NB4 (cell line): ENCODE data around the gene ZNF132.
"Not testable (repeated sequence)": the region's sequence is repeated elsewhere in the genome, so short reads cannot be mapped to it uniquely, and the experiment has no call there.

Source experiments
- DNase-seq: peaks from one replicate; pipeline ENCODE4 v3.0.0; 2010; ENCODE audit warnings: low read depth
- H3K4me3 ChIP-seq: one replicate; pipeline ENCODE4 v1.5.1; 2011; ENCODE audit warnings: mild to moderate bottlenecking, low read depth, low read length, moderate library complexity
- MYC ChIP-seq: IDR thresholded peaks from 2 replicates; pipeline ENCODE4 v1.6.1; 2011; ENCODE audit warnings: low read depth, low read length
- POLR2A ChIP-seq: IDR thresholded peaks from 2 replicates; pipeline ENCODE4 v1.6.1; 2011; ENCODE audit warnings: mild to moderate bottlenecking; ENCODE audit not compliant: insufficient read length; ENCODE audit errors: extremely low read depth
- TF ChIP-seq, protein P1 (sequence below): IDR thresholded peaks from one replicate; pipeline ENCODE4 v1.5.1; 2012; ENCODE audit warnings: low read depth, low read length
- TF ChIP-seq, protein P2 (sequence below): IDR thresholded peaks from 2 replicates; pipeline ENCODE4 v1.6.1; 2011; ENCODE audit warnings: low read depth, low read length

The ZNF132 gene

DNA sequence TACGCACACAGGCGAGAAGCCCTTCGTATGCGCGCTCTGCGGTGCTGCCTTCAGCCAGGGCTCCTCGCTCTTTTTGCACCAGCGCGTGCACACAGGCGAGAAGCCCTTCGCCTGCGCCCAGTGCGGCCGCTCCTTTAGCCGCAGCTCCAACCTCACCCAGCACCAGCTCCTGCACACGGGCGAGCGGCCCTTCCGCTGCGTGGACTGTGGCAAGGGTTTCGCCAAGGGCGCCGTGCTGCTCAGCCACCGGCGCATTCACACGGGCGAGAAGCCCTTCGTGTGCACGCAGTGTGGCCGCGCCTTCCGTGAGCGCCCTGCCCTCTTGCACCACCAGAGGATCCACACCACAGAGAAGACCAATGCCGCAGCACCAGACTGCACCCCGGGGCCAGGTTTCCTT lies 16.2 kb upstream of the ZNF132 start:
- no peak for DNase-seq
- TF ChIP-seq, protein P1, sequence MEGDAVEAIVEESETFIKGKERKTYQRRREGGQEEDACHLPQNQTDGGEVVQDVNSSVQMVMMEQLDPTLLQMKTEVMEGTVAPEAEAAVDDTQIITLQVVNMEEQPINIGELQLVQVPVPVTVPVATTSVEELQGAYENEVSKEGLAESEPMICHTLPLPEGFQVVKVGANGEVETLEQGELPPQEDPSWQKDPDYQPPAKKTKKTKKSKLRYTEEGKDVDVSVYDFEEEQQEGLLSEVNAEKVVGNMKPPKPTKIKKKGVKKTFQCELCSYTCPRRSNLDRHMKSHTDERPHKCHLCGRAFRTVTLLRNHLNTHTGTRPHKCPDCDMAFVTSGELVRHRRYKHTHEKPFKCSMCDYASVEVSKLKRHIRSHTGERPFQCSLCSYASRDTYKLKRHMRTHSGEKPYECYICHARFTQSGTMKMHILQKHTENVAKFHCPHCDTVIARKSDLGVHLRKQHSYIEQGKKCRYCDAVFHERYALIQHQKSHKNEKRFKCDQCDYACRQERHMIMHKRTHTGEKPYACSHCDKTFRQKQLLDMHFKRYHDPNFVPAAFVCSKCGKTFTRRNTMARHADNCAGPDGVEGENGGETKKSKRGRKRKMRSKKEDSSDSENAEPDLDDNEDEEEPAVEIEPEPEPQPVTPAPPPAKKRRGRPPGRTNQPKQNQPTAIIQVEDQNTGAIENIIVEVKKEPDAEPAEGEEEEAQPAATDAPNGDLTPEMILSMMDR, result no peak
- TF ChIP-seq MYC (no peak), POLR2A (no peak)
- TF ChIP-seq, protein P2, sequence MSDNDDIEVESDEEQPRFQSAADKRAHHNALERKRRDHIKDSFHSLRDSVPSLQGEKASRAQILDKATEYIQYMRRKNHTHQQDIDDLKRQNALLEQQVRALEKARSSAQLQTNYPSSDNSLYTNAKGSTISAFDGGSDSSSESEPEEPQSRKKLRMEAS, result no peak

DNA sequence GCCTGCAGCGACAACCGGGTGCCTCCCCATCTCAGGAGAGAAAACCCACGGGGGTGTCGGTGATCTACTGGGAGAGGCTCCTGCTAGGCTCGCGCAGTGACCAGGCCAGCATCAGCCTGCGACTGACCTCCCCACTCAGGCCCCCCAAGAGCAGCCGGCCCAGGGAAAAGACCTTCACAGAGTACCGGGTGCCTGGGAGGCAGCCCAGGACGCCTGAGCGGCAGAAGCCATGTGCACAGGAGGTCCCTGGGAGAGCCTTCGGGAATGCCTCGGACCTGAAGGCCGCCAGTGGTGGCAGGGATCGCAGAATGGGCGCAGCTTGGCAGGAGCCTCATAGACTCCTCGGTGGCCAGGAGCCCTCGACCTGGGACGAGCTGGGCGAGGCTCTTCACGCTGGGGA lies 15.4 kb upstream of the ZNF132 start:
- DNase-seq, result no peak
- no peak overlapping the region for H3K4me3 ChIP-seq
- no peak for TF ChIP-seq MYC
- TF ChIP-seq, protein P2, result no peak
- TF ChIP-seq POLR2A, result no peak

More for the DNA sequence above, 16.2 kb upstream of the ZNF132 start:
- no peak overlapping the region for H3K4me3 ChIP-seq

DNA sequence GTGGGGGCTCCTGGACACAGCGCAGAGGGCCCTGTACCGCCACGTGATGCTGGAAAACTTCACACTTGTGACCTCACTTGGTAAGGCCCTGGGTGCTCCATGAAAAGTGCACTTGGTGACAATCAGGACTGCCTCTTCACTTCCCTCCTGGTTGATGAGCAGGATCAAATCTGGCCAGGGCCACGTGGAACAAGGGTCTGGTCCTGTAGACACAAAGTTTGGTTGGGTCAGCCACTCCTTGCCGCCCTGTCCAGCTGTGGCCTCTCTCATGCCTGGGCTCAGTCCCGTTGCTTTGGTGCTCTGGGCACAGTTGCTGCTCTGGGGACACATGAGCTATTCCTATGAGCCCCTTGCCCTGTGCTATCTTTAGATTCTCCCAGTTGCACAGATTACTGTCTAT lies 13.8 kb upstream of the ZNF132 start:
- no peak overlapping the region for H3K4me3 ChIP-seq
- TF ChIP-seq POLR2A (no peak), MYC (no peak)
- TF ChIP-seq, protein P2, result no peak
- DNase-seq, result no peak

DNA sequence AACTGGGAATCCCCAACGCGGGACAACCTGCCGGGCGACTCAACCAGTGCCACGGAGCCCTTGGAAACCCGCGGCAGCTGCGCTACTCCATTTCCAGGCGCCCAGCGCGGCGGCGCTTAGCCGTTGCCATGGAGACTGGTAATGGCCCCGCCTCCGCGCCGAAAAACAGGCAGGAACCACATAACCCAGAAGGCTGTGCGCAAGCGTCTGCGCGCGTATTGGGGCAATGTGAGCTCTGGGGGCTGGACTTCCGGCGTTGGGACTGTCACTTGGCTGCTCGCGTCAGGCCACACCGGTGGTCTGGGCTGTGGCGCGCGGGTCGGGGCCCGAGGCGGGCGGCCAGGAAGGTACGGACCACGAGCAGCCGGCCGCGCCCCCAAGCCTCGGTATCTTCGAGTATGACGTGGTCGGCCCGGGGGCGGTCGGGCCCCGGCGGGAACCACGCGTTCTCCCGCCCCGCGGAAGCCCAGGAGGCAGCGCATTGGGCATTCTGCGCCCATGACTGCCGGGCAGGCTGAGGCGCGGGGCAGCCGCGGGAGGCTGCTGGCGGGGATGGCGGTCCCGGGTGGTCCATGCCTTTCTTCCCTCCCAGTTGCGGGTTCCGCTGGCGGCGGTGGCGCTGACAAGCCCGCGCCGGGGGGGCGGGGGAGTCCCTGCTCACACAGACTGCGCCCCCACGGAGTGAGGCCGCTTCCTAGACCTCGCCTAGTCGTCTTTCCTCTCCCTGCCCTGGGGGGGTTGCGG lies 11.6 kb upstream of the ZNF132 start, which contains the start of gene ZNF324B:
ZNF324B (plus strand) TSS at position 265 of the 744 bp plus-strand sequence. CDS start 2,080 bp downstream, outside the sequence.
- peak; percentile 52 for TF ChIP-seq MYC
- peak; percentile 66 for TF ChIP-seq POLR2A
- TF ChIP-seq, protein P2, result peak; percentile 67
- TF ChIP-seq, protein P1, result no peak
- peak within 1 kb of the TSS; percentile 40 for H3K4me3 ChIP-seq
- peak; percentile 95 for DNase-seq

DNA sequence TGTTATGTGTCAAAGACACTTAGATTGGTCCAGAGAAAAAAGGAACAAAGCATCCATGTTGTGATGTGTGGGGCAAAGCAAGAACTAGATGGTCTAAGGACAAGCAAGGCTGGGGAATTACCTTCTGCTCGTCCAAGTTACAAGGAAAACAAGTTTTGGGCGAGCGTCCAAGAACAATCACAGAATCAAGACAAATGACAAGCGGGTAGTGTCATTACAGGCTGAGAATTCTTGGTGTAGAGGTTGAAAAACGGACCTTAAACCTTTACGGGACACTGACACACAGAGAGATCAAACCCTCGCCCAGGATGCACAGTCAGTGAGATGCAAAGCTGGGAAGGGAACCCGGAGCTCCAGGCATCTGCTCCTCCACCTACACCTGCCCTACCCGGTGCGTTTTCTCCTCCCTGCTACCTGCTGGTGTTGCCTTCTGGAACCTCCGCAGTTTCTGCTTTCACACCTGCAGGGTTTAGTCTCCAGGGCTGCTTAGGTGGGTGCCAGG lies 11.0 kb upstream of the ZNF132 start:
- no peak for DNase-seq
- peak overlapping the region; percentile 40 for H3K4me3 ChIP-seq
- TF ChIP-seq POLR2A (no peak), MYC (no peak)
- TF ChIP-seq, protein P2, result no peak
- TF ChIP-seq, protein P1, result no peak

DNA sequence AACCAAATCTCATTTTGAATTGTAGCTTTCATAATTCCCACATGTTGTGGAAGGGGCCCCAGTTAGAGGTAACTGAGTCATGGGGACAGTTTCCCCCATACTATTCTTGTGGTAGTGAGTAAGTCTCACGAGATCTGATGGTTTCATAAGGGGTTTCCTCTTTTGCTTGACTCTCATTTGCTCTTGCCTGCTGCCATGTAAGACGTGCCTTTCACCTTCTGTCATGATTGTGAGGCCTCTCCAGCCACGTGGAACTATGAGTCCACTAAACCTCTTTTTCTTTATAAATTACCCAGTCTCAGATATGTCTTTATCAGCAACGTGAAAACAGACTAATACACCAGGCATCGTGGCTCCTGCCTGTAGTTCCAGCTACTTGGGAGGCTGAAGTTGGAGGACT lies 10.0 kb upstream of the ZNF132 start:
- not testable (repeated sequence) for H3K4me3 ChIP-seq, DNase-seq

DNA sequence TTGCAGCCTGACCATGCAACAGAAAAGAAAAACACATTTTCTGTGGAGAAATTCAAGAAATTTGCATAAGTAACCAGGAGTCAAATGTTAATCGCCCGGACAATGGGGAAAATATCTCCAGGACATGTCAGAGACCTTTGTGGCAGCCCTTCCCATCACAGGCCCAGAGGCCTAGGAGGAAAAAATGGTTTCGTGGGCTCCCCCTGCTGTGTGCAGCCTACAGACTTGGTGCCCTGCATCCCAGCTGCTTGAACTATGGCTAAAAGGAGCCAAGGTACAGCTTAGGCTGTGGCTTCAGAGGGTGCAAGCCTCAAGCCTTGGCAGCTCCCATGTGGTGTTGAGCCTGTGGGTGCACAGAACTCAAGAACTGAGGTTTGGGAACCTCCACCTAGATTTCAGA lies 8.9 kb upstream of the ZNF132 start:
- not testable (repeated sequence) for DNase-seq

DNA sequence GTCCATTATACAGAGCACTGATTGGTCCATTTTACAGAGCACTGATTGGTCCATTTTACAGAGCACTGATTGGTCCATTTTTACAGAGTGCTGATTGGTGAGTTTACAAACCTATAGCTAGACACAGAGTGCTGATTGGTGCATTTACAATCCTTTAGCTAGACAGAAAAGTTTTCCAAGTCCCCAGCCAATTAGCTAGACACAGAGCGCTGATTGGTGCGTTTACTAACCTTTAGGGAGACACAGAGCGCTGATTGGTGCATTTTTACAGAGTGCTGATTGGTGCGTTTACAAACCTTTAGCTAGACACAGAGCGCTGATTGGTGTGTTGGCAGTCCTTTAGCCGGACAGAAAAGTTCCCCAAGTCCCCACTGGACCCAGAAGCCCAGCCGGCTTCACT lies 3.0 kb upstream of the ZNF132 start:
- H3K4me3 ChIP-seq, DNase-seq: not testable (repeated sequence)

More for the DNA sequence above, 8.9 kb upstream of the ZNF132 start:
- H3K4me3 ChIP-seq, result not testable (repeated sequence)
